GM21515 (cell line): ENCODE results near the gene NUP35.

Experiments
- ATAC-seq: cut with Tn5 transposase; IDR thresholded peaks from one replicate; pipeline ENCODE4 v1.9.1; 2021; ENCODE audit not compliant: unreplicated experiment

The NUP35 gene

DNA sequence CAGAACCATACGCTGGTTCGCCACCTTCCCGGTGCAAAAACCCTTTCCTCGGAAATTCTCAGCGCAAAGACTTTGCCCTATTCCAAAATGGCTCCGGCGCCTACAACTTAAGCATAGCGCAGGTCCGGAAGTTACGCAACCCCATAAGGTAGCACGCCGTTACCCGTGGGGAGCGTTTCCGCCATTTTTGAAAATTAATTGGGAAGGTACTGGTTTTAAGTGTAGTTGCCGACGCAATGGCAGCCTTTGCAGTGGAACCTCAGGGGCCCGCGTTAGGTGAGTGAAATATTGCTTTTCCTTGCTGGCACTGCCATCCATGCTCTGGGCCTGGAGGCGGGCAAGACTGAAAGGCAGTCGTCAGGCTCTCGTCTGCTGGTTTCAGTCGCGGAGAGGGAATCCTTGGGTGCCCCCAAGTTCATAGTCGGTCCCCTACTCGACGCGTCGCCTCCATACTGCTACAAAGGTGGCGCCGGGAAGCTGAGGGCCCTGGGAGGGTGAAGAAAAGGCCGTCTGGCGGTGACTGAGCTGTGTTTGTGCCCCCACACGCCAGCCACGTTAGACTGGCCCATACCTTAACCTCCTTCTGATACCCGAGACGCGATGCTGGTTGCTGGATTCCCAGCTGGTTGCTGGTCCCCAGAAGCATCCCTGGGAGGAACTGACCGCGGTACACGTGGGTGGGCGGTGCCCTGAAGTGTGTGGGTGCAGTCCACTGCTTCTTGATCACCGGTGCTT, at the start of gene NUP35:
Gene NUP35 (plus strand): TSS at position 222 of the 735 bp plus-strand sequence. CDS start 15 bp downstream, at position 237.
- peak; percentile 93 for ATAC-seq

DNA sequence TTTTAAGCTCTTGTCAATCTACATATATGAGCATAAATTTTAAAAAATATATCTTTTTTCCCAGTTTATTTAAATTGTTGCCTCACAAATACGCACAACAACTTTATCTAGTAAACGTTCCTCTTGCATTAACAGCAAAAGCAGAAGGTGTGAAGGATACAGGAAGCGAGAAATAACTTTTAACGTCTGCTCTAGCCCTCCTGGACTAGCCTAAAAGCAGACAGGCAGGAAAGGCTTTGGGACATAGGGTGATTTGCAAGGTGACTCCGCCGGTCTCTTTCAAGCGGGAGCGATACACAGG, 46.1 kb upstream of the NUP35 start:
- no peak for ATAC-seq

DNA sequence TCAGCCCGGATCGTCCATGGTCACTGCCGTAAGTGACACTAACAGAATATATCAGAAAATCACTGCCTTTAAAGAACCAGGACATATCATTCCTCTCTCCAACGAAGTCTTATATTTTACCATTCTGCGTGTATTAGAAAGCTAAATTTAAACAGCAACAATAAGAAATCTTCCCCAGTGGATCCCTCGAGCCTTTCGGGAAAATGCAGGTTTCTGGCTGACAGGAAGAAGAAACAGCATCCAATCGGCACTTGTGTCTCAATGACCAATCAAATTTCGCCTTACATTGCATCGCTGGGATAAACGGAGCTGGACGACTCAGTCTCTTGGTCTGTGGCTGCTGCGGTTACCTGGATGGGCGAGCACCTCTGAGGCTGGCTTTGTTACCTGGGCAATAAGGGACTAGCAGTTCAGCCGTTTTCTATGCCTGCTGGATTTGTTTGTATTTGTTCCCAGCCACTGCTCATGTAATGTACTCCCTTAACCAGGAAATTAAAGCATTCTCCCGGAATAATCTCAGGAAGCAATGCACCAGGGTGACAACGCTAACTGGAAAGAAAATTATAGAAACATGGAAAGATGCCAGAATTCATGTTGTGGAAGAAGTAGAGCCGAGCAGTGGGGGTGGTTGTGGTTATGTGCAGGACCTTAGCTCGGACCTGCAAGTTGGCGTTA, 45.6 kb upstream of the NUP35 start, which contains the start of gene DUSP19:
Gene DUSP19 (plus strand): TSS at position 284 of the 675 bp plus-strand sequence. CDS start 187 bp downstream, at position 471.
- peak; percentile 94 for ATAC-seq

DNA sequence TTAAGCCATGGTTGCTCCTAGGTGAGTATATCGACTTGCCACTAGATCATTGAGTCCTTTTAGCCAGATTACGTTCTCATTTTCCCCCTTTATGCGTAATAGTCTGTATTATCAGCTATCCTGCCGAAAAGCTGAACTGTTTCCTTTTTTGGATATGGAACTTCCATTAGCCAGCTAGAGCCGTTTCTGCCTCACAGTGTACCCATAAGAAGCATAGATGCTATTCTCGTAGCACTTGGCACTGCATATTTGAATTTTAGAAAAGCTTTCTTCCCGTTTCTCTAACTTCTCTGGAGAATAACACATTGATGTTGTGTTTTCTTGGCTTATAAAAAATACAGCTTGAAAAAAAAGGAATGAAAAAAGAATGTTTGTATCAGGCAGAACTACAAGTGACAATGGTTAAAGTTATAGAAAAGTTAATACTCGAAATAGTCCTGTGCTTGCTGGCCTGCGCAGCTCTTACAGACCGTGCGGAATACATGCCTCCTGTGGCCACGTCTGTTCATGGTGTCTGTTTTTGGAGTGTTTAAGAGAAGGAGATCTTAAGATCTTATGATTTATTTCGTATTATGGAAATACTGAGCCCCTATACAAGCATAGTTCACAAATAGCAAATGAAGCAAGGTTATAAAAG, 45.0 kb upstream of the NUP35 start:
- ATAC-seq = peak; percentile 7

DNA sequence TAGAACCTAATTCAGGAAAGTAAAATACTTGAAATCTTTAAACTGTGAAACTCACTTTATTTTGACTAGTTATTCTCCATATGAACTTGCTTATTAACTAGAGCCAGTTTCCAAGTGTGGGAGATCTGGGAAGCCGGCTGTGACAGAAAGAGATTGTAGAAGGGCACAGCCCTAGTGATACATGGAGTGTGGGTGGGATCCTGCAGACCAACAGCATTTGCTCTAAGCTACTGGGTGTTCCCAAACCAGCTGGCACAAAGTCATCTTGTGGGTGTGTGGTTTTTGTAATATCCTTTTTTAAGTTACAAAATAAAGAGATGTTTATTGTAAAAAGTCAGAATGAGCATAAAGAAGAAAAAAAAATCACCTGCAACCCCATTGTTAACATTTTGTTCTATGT, 42.3 kb upstream of the NUP35 start:
- ATAC-seq = no peak

DNA sequence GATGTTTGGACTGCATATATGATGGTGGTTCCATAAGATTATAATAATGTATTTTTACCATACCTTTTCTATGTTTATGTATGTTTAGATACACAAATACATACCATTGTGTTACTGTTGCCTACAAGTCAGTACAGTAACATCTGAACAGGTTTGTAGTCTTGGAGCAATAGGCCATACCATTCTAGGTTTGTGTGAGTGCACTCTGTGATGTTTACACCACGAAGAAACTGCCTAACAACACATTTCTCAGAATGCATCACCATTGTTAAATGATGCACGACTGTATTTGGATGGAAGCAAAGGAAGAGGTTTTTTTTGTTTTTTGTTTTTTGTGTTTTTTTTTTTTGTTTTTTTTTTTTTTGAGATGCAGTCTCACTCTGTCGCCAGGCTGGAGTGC, 36.2 kb upstream of the NUP35 start:
- no peak for ATAC-seq

GRCh38 chr2:183089192-183089851, 34.9 kb upstream of the NUP35 start:
- ATAC-seq = peak; percentile 51

- no peak for ATAC-seq
Observed at GRCh38 chr2:183091318-183091953, 32.8 kb upstream of the NUP35 start.

GRCh38 chr2:183091954-183092345, 32.3 kb upstream of the NUP35 start:
- ATAC-seq = no peak

GRCh38 chr2:183093857-183094657, 30.2 kb upstream of the NUP35 start:
- peak; percentile 71 for ATAC-seq

DNA sequence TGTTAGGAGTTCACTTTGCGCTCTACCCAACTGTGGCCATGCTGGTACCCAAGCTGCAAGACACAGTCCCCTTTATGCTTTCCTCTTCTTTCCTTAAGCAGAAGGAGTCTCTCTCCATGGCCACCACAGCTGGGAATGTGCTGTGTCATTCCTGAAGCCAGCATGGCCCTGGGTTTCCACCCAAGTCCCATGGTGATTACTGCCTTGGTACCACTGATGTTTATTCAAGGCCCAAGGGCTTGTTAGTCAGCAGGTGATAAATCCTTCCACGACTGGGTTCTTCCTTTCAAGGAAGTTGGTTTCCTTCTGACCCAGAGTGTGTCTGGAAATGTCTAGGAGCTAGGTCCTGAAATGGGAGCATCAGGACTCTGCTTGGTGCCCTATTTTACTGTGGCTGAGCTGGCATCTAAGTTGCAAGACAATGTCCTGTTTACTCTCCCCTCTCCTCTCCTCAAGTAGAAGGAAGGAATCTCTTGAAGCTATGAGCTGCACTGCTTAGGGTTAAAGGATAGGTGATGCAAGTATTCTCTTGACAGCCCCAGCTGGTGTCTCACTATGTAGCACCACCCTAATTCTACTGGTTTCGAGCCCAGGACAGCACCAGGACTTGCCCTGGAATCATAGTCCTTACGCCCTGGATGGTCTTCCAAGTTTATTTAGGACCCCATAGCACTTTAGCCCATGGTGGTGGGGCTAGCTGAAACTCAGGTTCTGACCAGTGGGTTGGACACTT, 18.7 kb upstream of the NUP35 start:
- no peak for ATAC-seq

DNA sequence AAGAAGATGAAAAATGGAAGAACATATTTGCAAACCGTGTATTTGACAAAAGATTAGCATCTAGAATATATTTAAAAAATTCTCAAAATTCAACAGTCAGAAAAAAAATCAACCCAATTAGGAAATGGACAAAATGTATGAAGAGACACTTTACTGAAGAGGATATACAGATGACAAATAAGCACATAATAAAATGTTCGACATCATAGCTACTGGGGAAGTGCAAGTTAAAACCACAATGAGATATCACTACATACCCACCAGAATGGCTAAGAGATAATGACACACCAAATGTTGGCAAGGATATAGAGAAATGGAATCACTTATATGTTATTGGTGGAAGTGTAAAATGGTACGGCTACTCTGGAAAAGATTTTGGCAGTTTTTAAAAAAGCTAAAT, 11.7 kb upstream of the NUP35 start:
- no peak for ATAC-seq

DNA sequence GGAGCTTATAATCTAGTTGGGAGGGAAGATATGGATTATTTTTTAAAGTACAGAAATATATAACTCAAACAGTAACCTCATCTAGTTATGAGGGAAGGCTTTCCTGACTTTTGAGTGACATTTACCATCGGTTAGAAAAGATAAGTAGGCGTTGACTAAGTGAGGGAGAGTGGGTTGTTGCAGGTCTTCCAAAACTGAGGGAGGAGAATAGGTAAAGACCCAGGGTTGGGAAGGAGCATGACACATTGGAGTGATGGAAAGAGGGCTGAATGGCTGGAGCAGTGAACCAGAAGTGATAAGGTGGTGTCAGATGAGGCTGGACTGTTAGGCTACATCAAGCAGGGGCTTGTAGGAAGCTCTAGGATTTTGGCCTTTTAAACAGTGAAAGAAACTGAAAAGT, 10.6 kb upstream of the NUP35 start:
- no peak for ATAC-seq

DNA sequence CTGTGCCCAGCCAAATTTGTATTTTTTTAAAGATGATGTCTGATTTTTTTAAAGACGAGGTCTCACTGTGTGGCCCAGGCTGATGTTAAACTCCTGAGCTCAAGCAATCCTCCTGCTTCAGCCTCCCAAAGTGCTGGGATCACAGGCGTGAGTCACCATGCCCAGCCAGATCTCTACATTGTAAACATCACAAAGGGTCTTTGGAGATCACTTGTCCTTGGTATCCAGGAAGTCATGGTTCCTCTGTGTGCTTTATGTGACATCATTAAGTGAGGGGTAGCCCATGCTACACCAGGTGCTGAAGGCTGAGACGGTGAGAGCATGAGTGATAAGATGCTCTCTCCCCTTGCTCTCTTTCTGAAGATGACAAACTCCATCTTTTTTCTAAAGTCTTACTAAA, 7.0 kb upstream of the NUP35 start:
- no peak for ATAC-seq

GRCh38 chr2:183123117-183123958, 905 bp upstream of the NUP35 start:
- no peak for ATAC-seq

DNA sequence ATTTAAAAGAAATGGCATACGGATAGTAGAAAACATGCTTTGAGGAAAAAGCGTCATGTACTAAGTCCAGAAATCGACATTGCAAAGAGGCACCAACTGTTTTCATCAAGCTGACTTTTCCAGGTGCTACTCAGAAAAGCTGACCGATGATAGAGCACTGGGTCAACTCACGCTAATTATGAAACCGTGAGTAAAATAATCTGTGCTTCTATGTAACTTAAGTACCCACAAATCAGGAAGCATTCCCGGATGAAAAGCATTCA, 353 bp upstream of the NUP35 start:
- peak; percentile 35 for ATAC-seq

DNA sequence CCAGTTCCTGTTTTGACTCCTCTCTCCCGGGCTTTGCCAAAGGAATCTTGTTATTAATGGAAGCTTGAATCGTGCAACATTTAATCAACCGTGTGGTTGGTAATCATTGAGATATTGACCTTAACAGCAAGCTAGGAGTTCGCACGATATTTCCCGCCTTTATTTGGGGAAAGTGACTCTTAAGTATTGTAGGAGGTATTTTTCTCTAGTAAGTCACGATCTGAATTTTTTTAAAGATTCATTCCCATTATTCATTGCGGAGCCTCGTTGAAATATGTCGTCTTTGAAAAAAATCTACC, 663 bp downstream of the NUP35 start:
- ATAC-seq = no peak

GRCh38 chr2:183125659-183126341, 1.6 kb downstream of the NUP35 start:
- ATAC-seq = no peak

DNA sequence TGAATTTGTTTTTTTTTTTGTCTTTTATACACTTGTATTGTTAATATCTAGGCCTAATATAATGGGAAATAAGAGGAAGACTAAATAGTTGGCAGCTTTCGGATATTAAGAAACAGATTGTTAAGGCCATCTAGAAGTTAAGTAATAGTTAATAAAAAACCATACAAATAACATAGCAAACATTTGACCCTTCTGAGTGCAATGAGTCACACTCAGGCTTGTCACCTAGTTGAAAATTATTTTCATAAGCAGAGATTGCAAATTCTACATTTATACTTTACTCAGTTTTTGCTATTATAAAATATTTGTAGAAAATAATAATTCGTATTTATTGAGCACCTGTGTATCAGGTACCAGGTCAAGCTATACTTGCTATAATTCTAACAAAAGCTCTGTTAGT, 2.4 kb downstream of the NUP35 start:
- ATAC-seq = no peak
